ENCODE results near the gene GSG1L.
"Not testable (repeated sequence)": the region's sequence is repeated elsewhere in the genome, so short reads cannot be mapped to it uniquely, and the experiment has no call there.

Gene GSG1L

GRCh38 chr16:28011971-28012445 lies 51.5 kb downstream of the GSG1L start:
- no peak for DNase-seq

DNA sequence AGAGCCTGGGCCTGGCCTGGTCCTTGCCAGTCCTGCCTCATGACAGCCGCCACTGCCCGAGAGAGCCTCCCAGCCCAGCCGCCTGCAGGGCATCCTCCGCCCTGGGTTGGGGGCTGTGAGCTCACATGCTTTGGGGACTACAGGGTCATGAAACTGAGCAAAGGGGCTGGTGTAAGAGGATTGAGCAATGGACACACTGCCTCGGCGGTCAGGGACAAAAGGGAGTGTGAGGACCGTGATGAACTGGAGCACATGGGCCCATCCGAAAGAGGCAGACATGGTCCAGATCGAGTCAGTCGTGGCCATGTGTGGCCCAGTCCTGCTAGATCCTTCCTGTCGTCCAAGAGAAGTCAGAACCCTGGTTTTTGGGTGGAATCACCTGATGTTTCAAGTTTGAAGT lies 52.3 kb downstream of the GSG1L start:
- no peak for DNase-seq

- no peak for DNase-seq
These were observed 52.8 kb downstream of the GSG1L start for GRCh38 chr16:28010671-28011070.

DNA sequence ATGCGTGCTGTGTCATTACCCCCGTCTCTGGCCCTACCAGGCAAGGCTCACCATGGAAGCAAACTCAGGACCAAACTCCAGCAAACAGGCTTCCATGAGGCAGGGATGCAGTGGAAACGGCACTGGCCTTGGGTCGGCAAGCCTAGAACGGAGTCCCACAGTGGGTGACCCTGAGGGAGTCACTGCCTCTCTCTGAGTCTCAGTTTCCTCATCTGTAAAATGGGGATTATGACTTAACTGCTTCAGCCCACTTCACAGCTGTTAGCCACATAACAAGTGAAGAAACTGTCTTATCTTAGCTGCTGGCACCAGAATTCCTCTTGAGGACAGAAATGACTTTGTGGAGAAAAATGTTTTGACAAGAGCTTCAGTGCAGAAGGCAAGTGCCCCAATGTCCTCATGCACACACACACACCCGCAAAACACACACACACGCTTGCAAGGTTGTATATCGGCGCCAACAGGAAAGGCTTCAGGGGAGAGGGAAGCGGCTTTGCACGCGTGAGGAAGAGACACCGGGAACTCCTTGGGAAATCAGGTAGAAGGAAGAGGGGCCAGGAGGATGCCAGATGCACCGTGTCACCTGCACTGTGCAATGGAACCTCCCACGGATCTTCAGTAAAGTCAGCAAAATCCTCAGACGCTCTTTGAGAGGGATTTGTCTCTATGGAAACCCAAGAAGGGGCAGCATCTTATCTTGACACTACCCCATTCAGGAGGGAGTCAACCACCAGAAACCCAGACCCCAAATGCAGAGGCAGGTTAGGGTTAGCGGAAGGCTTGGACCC lies 53.7 kb downstream of the GSG1L start:
- DNase-seq = no peak

DNA sequence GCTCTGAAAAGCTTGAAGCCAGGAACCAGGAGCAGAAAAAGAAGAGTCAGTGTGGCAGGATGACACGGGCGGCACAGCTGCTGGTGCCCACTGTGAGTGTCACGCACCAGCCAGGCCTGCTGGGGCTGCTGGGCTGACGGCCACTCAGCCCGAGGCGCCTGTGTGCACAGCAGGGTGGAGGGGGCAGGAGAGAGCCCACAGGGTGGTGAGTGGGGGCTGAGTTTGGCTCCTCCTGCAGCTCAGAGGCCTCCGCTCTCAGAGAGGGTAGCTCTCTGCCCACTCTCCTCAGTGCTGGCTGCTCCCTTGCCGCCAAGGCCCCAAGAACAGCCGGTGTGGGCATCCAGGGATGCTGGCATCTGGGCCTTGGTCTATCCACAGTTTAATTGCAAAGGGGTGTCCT lies 59.6 kb downstream of the GSG1L start:
- DNase-seq = no peak

DNA sequence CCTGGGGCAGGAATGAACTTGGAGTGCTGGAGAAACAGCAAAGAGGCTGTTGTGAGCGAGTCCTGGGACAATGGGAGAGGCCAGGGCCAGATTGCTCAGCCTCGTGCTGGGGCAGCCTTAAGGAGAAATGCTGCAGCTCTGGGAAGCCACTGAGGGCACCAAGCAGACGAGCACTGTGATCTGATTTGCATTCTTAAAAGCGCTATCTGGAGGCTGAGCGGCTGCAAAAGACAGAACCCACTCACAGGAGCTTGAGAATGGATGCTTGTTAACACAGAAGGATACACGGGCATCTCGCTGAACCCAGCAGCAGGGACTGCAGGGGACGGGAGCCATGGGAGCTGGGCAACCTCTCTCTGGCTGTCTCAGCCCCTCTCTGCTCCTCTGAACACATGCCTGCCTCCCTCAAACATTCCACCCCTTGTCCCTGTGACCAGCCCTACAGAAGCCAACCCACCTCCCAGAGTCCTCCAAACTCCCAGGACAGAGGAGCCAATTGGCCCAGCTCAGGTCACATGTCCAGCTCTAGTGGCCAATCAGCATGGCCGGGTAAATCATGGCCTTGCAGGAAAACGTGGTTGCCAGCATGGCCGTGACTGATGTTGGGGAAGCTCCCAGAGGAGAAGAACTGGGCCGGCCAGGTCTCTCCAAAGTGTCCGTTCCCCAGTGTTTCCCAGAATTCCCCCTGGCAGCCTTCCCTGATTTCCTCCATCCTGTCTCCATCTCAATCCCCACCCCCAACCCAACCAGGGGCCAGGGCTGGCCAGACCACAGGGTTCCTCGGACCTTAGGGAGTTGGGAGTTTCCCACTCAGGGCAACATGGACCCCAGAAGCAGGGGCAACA lies 60.3 kb downstream of the GSG1L start:
- no peak for DNase-seq

- DNase-seq = no peak
These were observed 61.9 kb downstream of the GSG1L start for GRCh38 chr16:28001642-28002041.

DNA sequence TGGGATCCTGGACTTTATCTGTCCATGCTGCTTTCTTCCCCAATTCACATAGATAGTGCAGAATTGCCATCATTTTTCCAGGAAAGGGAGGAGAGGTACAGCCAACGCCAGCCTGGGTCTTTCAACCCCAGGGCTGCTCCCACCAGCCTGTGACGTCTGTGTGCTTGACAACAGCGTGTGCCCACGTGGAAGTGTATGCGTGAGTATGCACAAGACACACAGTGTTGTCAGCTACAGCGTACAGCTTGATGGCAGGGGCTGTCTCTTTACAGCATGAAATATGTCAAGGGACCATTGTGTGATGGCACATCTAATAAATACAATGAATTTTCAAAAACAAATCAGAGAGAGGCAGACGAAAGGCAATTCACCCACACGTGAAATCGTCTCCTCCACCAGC lies 62.3 kb downstream of the GSG1L start:
- DNase-seq = no peak

- DNase-seq = no peak
These were observed 63.0 kb downstream of the GSG1L start for GRCh38 chr16:28000314-28001169.

- DNase-seq = no peak
These were observed 63.8 kb downstream of the GSG1L start for GRCh38 chr16:27999687-28000086.

- no peak for DNase-seq
These were observed 68.1 kb downstream of the GSG1L start for GRCh38 chr16:27995378-27995777.

- no peak for DNase-seq
These were observed 68.8 kb downstream of the GSG1L start for GRCh38 chr16:27994686-27995085.

DNA sequence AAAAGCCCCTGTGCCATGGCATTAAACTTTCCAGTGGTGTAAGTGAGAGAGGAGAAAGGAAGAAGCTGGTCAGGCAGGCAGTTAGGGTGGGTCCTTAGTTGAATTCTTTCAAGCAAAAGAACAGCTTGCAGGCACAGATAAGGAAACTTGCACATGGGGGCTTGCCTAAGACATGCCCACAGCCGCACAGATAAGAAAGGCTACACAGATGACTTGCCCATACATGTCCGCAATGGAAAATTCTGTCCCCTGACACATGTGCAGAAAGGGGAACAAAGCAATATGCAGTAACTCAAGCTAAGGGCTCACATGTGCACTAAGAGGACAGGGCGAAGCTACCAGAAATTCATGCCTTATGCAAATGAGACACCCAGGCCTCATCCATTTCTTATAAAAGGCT lies 69.9 kb downstream of the GSG1L start:
- no peak for DNase-seq

- DNase-seq = no peak
These were observed 71.6 kb downstream of the GSG1L start for GRCh38 chr16:27991876-27992275.

GRCh38 chr16:27985981-27986380 lies 77.5 kb downstream of the GSG1L start:
- no peak for DNase-seq

- no peak for DNase-seq
These were observed 79.4 kb downstream of the GSG1L start for GRCh38 chr16:27984121-27984520.

DNA sequence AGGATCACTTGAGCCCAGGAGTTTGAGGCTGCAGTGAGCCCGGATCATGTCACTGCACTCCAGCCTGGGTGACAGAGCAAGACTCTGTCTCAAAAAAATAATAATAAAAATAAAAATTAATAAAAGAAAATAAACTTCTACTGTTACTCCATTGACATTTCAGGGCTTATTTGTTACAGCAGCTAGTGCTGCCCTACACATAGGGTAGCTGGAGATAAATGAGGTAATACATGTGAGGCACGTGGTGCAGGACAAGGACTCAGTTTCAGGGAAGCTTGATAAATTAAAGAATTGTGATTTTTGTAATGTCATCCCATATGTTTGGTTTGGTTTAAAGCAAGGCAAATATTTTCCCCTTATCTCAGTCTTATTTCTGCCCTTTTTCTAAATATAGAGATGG lies 80.3 kb downstream of the GSG1L start:
- DNase-seq = no peak

DNA sequence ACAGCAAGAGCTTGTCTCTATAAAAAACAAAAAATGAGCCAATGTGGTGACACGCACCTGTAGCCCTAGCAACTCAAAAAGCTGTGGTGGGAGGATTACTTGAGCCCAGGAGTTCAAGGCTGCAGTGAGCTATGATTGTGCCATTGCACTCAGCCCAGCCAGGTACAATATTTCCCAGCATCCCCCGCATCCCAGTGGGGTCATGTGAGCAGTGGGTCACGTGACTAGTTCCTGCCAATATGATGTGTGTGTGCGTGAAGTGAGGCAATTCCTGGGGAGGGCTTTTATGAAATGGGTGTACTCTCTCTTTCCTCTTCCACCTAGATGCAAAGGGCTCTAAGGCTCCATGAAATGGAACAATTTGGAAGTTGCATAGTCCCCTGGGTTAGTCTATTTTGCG lies 81.3 kb downstream of the GSG1L start:
- no peak for DNase-seq

- no peak for DNase-seq
These were observed 82.4 kb downstream of the GSG1L start for GRCh38 chr16:27980919-27981700.

GRCh38 chr16:27980076-27980775 lies 83.3 kb downstream of the GSG1L start:
- DNase-seq = no peak

- not testable (repeated sequence) for DNase-seq
These were observed 83.8 kb downstream of the GSG1L start for GRCh38 chr16:27979668-27980067.

- DNase-seq = no peak
These were observed 84.6 kb downstream of the GSG1L start for GRCh38 chr16:27978876-27979275.

Data from DMS79 (cell line).